AG04449 (cell line): ENCODE results near the gene ST6GALNAC5.

ENCODE experiments used
- CTCF ChIA-PET: fragments of 350-600 bp; formaldehyde crosslinking; extraction: SDS; loops from one replicate; lab custom pipeline; 2021; ENCODE audit warnings: antibody characterized with exemption; lab: Yijun Ruan, JAX
- POLR2A ChIA-PET: fragments of 400-600, 350-600 bp; formaldehyde crosslinking; extraction: SDS; loops from one replicate; lab custom pipeline; 2020; ENCODE audit warnings: antibody characterized with exemption, inconsistent platforms; lab: Yijun Ruan, JAX
- DNase-seq: peaks from one replicate; pipeline ENCODE4 v3.0.0-alpha.2; 2010; ENCODE audit warnings: low read depth, low spot score
- H3K4me3 ChIP-seq: 2 replicates; pipeline ENCODE4 v1.5.1; 2011; ENCODE audit warnings: low read depth, mild to moderate bottlenecking, control low read depth, low read length
- CTCF ChIP-seq: IDR thresholded peaks from one replicate; pipeline ENCODE4 v1.5.1; 2011; ENCODE audit warnings: mild to moderate bottlenecking, moderate library complexity, low read length, control low read depth, inconsistent platforms; ENCODE audit not compliant: insufficient read depth; ENCODE audit errors: missing control alignments

The ST6GALNAC5 gene

DNA sequence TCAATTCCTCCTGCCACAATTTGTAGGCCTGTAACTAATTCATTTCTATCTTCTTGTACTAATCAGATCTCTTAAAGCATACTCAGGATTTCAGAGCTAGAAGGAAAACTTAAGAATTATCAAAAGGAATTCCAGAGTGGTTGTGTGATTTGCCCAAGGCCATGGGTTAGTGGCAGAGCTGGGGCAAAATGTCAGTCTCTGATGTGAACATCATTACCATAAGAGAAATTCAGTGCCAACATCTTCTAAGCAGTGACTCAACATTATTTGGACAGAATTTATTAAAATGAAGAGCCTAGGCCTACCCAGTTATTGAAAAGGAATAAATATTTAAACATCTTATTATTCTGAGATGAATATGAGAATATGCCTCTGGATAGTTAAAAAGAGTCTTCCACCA lies 14.5 kb downstream of the ST6GALNAC5 start:
- POLR2A ChIA-PET = no interaction called here
- no peak overlapping the region for H3K4me3 ChIP-seq
- CTCF ChIA-PET = no interaction called here
- TF ChIP-seq CTCF = no peak
- no peak for DNase-seq

DNA sequence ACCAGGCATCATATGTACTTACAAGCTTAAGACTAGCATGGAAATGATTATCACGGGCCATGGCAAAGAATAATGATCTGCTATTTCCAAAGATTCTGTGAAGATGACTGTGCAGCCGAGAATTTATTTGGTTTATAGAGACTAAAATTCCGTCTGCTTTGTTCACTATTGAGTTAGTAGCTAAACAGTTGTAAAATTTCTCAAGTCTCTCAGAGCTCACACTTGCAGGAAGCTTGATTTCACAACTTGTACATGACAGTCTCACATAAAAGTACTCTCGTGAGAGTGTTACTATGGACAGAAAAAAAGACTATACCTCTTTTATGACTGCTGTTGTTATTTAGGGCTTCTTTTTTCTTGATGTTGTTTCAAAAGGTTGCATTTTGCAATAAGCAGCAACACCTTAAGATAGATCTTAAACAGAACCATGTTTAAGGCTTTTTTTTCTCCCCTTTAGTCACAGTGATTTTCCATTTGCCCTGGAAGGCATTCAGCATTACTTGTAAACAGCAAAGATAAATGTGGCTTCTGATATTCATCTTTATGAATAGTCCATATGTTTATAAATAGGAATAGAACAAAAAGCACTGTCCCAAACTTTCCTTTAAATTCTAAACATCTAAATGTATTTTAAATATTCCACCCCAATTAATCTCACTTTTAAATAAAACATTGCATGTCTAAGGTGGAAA lies 24.8 kb downstream of the ST6GALNAC5 start:
- peak; percentile 56 for DNase-seq
- H3K4me3 ChIP-seq = no peak overlapping the region
- CTCF ChIA-PET = no interaction called here
- POLR2A ChIA-PET = no interaction called here
- TF ChIP-seq CTCF = no peak

- POLR2A ChIA-PET = no interaction called here
- TF ChIP-seq CTCF = no peak
- no peak overlapping the region for H3K4me3 ChIP-seq
- no peak for DNase-seq
- CTCF ChIA-PET = no interaction called here
Observed at GRCh38 chr1:76892675-76893074, 25.4 kb downstream of the ST6GALNAC5 start.

DNA sequence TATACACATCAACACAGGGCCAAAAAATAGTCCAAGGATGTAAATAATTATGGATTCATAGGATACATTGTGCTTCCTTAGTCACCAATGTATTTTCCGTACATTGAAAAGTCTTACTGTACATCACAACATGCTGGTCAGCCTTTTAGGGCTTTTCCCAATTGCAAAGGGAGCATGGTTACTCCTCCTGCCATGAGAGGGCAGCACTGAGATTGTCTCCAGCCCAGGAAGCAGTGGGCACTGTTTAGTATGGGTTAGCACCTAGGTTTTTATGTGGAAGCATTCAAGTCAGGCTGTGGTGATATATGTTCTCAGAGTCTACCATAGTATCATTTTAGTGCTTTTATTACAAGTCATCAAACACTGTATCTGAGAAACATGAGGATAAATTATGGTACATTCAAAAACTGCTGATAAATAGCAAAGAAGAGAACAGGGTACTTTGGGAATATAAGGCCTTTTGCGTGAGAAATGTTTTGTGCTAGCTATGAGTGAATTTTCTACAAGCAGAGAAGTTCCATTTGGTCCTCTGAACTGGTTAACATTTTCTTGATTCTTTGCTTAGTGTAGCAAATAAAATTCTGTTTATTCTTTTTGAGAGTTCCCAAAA lies 34.0 kb downstream of the ST6GALNAC5 start:
- ChIA-PET POLR2A (no interaction called here), CTCF (no interaction called here)
- TF ChIP-seq CTCF = peak; percentile 88
- DNase-seq = no peak
- H3K4me3 ChIP-seq = no peak overlapping the region

- ChIA-PET POLR2A (no interaction called here), CTCF (no interaction called here)
- TF ChIP-seq CTCF = no peak
- DNase-seq = no peak
- H3K4me3 ChIP-seq = no peak overlapping the region
Observed at GRCh38 chr1:76905876-76906595, 38.8 kb downstream of the ST6GALNAC5 start.

- CTCF ChIA-PET = no interaction called here
Observed at GRCh38 chr1:76909311-76909710, 42.0 kb downstream of the ST6GALNAC5 start.

More at GRCh38 chr1:76909311-76909710, 42.0 kb downstream of the ST6GALNAC5 start:
- no peak overlapping the region for H3K4me3 ChIP-seq
- no peak for TF ChIP-seq CTCF
- POLR2A ChIA-PET = no interaction called here
- DNase-seq = no peak
